IPS DF 4.7 (cell line): Measurements from ENCODE around the gene SEMA3G.

ENCODE experiments used
- DNase-seq: peaks from one replicate; pipeline ENCODE4 v3.0.0-alpha.2; 2013; ENCODE audit warnings: low spot score; ENCODE audit errors: extremely low read depth

Gene SEMA3G

GRCh38 chr3:52422669-52423068, 22.2 kb downstream of the SEMA3G start:
- no peak for DNase-seq

DNA sequence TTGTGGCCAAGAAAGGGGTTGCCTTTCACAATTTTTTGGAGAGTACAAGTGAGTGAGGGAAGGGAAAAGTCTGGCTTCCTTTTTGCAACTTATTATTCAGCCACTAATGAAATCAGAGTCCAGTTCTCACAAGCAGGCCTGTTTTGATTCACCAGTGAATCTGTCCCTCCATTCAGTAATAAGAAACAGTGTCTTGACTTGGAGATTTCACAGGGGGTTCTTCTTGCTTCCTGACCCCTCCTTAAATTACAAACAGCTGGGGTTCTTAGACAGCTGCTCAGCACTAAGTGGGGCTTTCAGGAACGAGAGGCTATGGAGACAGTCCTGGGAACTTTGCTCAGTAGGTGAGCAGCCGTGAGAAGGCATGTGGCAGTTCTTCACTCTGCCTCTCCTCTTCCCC, 24.5 kb downstream of the SEMA3G start:
- no peak for DNase-seq

- no peak for DNase-seq
Measured at GRCh38 chr3:52415800-52416199, 29.1 kb downstream of the SEMA3G start.

- no peak for DNase-seq
Measured at GRCh38 chr3:52408466-52408865, 36.4 kb downstream of the SEMA3G start.

DNA sequence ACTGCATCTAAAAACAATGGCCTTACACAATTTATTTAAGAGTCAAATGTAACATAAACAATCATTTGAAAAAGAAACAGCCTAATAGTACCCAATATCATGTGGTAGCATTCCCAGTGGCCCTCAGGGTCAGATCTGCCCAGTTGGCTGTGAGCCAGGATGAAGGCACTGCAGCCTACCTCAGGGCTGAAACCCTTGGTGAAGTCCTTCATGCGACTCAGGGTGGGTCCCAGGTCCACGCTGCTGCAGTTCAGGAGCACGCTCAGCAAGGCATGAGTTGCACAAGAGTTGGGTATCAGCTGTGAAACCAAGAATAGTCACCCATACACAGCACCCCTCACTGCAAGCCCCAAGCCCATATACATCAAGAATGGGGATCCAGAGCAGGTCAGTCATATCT, 37.1 kb downstream of the SEMA3G start:
- DNase-seq, result no peak

DNA sequence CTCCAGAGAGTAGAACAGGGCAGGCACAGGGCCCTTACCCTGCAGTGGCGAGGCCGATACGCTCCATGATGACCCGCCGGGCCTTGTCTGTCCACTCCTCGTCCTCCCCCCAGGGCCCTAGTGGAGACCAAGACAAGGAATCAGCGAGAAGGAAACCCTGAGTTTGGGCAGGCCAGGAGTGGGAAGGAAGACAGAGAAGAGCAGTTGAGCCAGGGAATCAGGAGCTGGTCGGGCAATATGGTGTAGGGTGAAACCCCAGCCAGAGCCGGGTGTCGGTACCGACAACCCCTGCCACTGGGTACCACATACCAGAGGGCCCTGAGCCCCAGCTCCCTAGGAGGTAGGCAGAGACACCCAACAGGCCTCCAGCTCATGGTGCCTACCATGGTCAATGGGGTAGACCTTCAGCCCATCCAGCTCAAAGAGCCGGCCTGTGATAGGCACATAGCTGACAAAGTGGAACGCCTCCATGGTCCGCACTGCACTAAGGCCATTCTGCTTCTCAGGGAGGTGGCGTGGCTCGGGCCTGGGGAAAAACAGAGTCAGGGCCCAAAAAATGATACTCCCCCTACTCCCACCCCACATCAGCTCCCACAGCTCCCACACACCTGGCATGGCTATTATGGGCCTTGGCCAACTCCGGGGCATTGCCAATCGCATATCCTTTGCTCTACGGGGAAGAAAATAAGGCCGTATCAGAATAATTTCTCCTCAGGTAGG, 38.0 kb downstream of the SEMA3G start:
- no peak for DNase-seq

DNA sequence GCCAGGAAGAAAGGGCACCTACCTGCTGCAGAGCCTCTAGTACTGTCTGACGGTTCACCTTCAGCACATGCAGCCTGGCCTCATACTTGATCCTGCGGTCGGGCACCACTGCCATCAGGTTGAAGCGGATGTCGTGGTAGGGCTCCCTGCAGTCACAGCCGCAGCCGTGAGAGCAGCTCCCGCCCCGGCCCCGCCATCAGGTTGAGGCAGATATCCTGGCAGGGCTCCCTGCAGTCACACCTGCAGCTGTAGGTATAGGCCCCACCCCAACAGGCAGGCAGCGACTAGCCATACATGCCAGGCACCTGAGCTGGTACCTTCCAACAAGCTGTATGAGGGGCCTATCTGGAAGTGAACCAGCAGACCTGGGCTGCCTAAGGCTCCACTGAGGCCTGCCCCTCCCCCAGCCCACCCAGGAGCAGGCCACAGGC, 38.7 kb downstream of the SEMA3G start:
- DNase-seq, result no peak

GRCh38 chr3:52405601-52406110, 39.2 kb downstream of the SEMA3G start:
- DNase-seq, result no peak

GRCh38 chr3:52405066-52405465, 39.8 kb downstream of the SEMA3G start:
- no peak for DNase-seq

DNA sequence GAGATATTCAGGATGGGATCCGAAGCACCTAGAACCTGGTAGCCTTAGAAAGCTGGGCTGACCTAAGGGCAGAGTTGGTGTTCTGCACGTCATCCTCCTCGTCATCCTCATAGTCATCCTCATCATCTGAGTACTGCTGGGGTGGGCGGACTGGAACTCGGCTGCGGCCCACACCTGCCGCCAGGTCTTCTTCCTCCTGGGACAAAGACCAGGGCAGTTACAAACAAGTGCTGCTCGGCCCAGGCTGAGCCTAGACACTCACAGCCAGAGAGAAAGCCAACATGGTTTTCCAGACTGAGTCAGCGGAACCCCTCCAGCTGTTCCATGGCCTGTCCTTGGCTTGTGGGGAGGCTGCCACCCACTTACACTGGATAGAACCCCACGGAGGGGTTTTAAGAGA, 40.5 kb downstream of the SEMA3G start:
- DNase-seq, result no peak

- DNase-seq, result no peak
Measured at GRCh38 chr3:52403955-52404354, 40.9 kb downstream of the SEMA3G start.

DNA sequence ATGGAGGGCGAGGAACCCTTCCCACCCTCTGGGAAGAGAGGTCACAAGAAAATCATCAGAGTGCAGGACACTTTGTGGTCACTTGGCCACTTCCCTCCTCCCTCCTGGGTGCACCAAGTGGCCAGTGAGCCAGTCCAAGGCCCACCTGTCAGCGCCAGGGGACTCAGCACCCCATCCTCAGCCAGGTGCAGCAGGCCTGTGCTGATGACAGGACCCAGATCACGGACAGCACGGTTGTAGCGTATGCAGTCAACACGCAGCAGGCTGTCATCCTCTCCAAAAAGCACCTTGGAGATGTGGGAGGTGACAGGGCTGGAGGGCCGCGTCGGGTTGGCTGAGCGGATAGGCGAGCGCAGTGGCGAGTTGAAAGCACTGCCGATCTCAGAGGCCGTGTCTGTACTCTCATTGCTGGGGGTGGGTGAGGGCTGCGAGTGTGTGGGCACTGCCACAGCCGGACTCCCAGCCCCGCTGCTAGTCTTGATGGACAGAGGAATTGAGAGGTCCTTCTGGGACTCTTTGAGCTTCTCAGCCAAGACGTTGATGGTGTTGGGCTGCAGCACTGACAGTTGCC, 41.5 kb downstream of the SEMA3G start:
- DNase-seq, result no peak

DNA sequence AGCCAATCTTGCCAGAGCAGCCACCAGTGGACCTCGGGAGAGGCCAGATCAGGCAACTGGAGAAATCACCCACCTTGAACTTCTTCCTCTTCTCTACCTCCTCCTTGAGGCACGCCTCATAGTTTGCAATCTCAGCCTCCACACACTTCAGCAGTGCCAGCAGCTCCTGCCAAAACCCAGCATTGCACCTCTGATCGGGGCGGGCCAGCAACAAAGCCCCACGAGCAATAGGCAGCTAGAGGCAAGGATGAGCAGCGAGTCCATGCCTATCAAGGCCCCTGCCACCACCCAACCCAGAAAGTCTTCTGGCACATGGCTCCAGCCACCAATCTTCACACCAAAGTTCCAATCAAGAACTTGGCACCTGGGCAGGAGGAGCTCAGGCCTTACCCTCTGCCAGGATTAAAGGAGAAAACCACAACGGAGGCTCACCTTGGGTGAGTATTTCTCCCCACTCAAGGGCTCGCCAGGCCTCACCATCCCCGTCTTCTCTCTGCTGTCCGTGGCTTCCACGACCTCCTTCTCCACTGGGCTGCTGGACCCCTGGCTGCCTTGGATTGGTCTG, 42.1 kb downstream of the SEMA3G start:
- DNase-seq, result no peak

DNA sequence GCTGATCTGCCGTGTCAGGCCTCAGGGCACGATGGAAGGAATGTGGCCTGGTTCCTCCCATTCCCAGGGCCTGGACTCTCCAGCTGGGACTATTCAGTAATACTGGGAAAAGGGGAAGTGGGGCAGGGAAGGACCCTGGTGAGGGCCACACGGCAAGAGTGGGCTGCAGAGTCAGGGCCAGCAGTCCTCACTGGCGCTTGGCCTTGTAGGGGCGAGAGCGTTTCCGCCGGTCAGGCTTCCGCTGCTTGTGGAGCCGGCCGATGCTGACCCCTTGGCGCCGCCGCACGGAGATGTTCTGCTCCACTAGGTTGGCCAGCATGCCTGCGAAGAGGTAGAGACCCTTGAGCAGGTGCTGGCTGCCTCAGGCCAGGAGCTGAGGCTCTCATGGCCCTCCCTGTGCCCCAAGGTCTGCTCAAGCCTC, 42.8 kb downstream of the SEMA3G start:
- DNase-seq, result no peak

- no peak for DNase-seq
Measured at GRCh38 chr3:52401551-52401950, 43.4 kb downstream of the SEMA3G start.

DNA sequence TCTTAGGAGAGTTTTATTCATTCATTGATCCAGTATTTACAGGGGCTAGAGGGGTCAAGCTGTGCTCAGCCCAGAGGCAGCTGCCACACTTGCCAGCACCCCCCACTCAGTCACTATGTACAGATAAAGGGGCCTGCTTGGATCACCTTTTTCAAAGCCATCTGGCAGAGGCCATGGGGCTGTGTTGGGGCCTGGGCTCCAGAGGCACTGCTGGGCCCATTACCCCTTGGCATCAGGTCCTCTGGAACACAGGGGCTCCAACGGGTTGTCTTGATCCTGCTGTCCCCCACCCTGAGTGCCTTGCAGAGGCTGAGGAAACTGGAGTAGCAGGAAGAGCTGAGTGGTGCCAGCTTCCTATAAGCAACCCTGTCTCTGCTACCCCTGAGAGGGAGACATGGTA, 43.9 kb downstream of the SEMA3G start:
- DNase-seq, result no peak

GRCh38 chr3:52400275-52400793, 44.6 kb downstream of the SEMA3G start:
- DNase-seq, result no peak

- DNase-seq, result no peak
Measured at GRCh38 chr3:52399593-52399992, 45.3 kb downstream of the SEMA3G start.

DNA sequence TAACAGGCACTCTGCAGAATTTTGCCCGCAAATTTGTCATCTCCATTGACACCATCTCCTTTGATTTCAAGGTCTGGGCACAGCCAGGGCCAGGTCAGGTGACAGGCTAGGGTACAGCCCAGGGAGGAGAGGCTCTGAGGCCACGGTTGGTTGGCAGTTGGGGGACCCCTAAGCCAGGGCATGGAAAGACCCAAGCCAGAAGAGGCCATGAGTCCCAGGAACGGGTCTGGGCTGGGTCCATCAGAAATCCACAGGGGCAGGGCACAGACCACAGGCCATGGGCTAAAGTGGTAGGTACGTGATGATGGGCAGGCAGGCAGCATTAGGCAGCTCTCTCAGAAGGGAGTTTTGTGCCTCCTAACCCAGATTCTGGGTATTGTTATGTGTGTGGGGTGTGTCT, 45.8 kb downstream of the SEMA3G start:
- no peak for DNase-seq

GRCh38 chr3:52398670-52399081, 46.2 kb downstream of the SEMA3G start:
- DNase-seq, result no peak

DNA sequence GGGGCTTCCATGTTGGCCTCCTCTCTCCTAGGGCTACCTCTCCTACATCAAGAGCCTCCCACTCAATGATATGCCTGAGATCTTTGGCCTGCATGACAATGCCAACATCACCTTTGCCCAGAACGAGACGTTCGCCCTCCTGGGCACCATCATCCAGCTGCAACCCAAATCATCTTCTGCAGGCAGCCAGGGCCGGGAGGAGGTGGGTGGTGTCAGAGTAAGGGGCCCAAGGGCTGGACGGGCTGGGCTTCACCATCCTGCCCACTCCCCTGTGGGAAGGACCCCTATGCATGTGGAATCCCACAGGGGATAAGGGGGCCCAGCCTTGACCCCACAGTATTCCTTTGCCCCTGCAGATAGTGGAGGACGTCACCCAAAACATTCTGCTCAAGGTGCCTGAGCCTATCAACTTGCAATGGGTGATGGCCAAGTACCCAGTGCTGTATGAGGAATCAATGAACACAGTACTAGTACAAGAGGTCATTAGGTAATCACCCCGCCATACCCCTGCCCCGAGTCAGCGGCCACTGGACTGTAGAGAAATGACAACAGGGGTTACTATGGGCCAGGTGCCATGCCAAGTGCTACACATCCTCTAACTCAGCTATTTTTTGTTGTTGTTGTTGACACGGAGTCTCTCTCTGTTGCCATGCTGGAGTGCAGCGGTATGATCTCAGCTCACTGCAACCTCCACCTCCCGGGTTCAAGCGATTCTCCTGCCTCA, 47.1 kb downstream of the SEMA3G start:
- no peak for DNase-seq
